Activated CD8-positive, alpha-beta T cell treated with anti-CD3 and anti-CD28 coated beads for 36 hours (primary cell): ENCODE data around the gene OGFOD1. TPM values are rescaled to one million over a fixed set of nuclear protein-coding genes. Genes with fewer than 3 reads are reported as not detected.

Experiments
- ATAC-seq: fragments of 200-7000 bp; cut with Tn5 transposase; one replicate; pipeline ENCODE4 v1.10.0; 2021; ENCODE audit warnings: mild to moderate bottlenecking, moderate library complexity
- CTCF ChIA-PET: fragments of 350-600 bp; sonication (Branson Sonifier 250); formaldehyde crosslinking; loops from one replicate; lab custom pipeline; 2021; ENCODE audit warnings: antibody characterized with exemption; lab: Charles Lee
- POLR2A ChIA-PET: fragments of 350-600 bp; sonication (Branson Sonifier 250); formaldehyde crosslinking; loops from one replicate; lab custom pipeline; 2021; ENCODE audit warnings: antibody characterized with exemption; lab: Charles Lee
- DNase-seq: peaks from one replicate; pipeline ENCODE4 v3.0.0-alpha.2; 2020
- H3K27ac Mint-ChIP-seq: one replicate; pipeline ENCODE4 v1.8.0; 2021; ENCODE audit warnings: mild to moderate bottlenecking, mixed read lengths
- H3K27me3 Mint-ChIP-seq: one replicate; pipeline ENCODE4 v1.8.0; 2021; ENCODE audit warnings: mixed read lengths
- H3K36me3 Mint-ChIP-seq: one replicate; pipeline ENCODE4 v1.8.0; 2021; ENCODE audit warnings: low read depth, mixed read lengths
- H3K4me1 Mint-ChIP-seq: one replicate; pipeline ENCODE4 v1.8.0; 2021; ENCODE audit warnings: low read depth, mixed read lengths
- H3K4me3 Mint-ChIP-seq: one replicate; pipeline ENCODE4 v1.8.0; 2021; ENCODE audit warnings: mild to moderate bottlenecking, moderate library complexity, mixed read lengths
- H3K9me3 Mint-ChIP-seq: one replicate; pipeline ENCODE4 v1.8.0; 2021; ENCODE audit warnings: mixed read lengths
- intact Hi-C: fragments of 100-400 bp; cut with micrococcal nuclease; formaldehyde crosslinking; loops from one replicate; pipeline ENCODE4 v1.10.0; 2022
- total RNA-seq, 2 experiments: library from RNA; stranded (reverse); gene quantifications; one replicate each; pipeline ENCODE4 v1.2.3, GENCODE V29; 2021
- TF ChIP-seq, protein P1 (sequence below): fragments of 200-600 bp; IDR thresholded peaks from one replicate; pipeline ENCODE4 v1.8.0; 2022; ENCODE audit warnings: antibody characterized with exemption, mild to moderate bottlenecking

Gene OGFOD1
- total RNA-seq, 2 experiments from 2014 or later, result 51.0 to 59.2 TPM

DNA sequence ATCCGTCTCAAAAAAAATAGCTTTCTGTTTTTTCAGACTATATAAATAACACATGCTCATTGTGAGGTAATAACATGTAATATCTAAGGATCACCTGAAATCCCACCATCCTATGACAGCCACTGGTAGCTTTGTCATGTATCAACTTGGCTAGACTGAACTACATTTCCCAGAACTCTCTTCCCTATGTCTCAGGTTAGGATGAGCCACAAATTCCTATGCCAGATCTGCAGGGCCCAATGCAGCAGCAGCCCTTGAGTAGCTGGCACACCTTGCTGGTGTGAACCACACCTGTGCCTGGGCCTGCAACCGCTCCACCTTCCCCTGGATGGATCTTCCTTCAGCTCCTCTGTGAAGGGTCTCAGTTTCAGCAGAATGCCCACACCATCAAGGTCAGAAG is 28.1 kb downstream of the OGFOD1 start:
- Mint-ChIP-seq H3K27me3 (no peaks in the 10 kb centered on the region), H3K9me3 (no peaks in the 10 kb centered on the region), H3K27ac (peak overlapping the region; percentile 73), H3K4me3 (no peak overlapping the region), H3K36me3 (peaks cover 42% of the 10 kb centered on the region), H3K4me1 (peaks cover 28% of the 10 kb centered on the region)
- ATAC-seq (no peak), DNase-seq (no peak)
- CTCF ChIA-PET, result interaction anchor here (1.0 kb wide), 2 partner anchors 8 to 22 kb away, joined by 3 to 5 read pairs; no protein-coding TSS in a partner anchor
- intact Hi-C loops, result no loop called here
- TF ChIP-seq, protein P1, sequence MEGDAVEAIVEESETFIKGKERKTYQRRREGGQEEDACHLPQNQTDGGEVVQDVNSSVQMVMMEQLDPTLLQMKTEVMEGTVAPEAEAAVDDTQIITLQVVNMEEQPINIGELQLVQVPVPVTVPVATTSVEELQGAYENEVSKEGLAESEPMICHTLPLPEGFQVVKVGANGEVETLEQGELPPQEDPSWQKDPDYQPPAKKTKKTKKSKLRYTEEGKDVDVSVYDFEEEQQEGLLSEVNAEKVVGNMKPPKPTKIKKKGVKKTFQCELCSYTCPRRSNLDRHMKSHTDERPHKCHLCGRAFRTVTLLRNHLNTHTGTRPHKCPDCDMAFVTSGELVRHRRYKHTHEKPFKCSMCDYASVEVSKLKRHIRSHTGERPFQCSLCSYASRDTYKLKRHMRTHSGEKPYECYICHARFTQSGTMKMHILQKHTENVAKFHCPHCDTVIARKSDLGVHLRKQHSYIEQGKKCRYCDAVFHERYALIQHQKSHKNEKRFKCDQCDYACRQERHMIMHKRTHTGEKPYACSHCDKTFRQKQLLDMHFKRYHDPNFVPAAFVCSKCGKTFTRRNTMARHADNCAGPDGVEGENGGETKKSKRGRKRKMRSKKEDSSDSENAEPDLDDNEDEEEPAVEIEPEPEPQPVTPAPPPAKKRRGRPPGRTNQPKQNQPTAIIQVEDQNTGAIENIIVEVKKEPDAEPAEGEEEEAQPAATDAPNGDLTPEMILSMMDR, result no peak
- POLR2A ChIA-PET, result interaction anchor here (0.7 to 1.5 kb wide), 4 partner anchors 14 to 90 kb away, joined by 3 to 5 read pairs (median 4); partner anchors contain the start of gene BBS2

DNA sequence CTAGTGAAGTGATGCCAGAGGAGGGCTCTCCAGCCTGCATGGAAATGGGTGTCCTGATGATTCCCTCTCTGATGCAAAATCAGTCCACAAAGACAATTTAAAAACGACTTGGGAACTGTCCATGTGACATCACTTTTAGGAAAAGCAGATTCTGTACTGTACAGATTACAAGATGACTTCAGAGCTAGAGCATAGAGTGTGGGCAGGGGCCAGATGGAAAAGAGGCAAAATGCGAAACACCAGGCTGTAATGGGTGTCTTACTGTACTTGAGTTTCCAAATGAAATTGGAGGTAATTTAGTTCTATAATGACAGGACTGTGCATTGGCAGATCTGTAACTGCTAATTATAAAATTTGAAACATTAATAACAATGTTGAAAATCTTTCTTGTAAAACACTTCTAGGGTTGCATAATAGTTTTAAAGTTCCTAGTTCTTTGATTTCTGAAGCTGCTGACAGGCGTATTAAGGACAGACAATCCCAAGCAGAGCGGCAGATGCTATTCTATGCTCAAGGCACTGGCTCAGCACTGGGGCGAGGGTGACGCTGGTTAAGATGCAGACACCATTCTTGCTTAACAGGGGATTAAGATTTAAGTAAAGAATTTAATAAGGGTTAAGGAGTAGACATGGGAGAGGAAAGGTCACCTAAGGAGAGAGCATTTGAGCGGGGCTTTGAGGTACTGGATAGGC is 29.6 kb downstream of the OGFOD1 start:
- TF ChIP-seq, protein P1, result no peak
- no peaks in the 10 kb centered on the region for H3K9me3 Mint-ChIP-seq
- H3K4me1 Mint-ChIP-seq, result peaks cover 27% of the 10 kb centered on the region
- DNase-seq, result no peak
- intact Hi-C loops, result no loop called here
- ATAC-seq, result no peak
- no peaks in the 10 kb centered on the region for H3K27me3 Mint-ChIP-seq
- CTCF ChIA-PET, result interaction anchor here (1.6 kb wide), 1 partner anchor 33 kb away, joined by 5 read pairs; no protein-coding TSS in a partner anchor
- peaks cover 31% of the 10 kb centered on the region for H3K36me3 Mint-ChIP-seq
- H3K27ac Mint-ChIP-seq, result peak overlapping the region; percentile 35
- no peak overlapping the region for H3K4me3 Mint-ChIP-seq
- POLR2A ChIA-PET, result interaction anchor here (1.7 kb wide), 1 partner anchor 29 kb away, joined by 3 read pairs; no protein-coding TSS in a partner anchor

DNA sequence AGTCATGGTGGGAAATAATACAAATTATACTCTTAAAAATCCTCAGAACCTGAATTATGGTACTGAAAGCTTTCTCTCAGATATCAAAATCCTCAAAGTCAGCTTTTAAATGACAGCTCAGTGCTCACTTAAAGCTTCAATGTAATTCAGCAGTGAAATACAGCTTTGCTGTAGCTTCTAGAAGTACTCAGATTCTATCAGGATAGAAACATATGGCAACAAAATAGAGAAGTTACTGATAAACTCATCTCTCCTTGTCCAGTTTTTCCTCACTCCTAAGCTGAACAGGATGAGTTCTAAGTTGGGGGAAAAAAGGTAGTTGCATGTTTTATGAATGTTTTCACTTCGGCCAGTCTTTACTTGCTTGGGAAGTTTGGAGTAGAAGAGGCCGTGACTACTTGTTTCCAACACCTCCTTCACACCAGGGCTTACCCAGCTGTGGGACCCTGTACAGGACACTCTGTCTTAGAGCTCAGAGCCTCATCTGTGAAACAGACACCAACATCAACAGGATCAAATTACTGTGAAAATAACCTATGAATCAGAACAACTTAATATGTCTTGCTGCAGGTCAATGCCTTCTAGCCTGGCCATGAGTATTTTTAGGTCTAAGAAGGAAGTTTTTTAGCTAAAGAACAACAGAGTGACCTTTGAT is 30.2 kb downstream of the OGFOD1 start:
- Mint-ChIP-seq H3K4me3 (no peak overlapping the region), H3K27me3 (no peaks in the 10 kb centered on the region), H3K9me3 (no peaks in the 10 kb centered on the region), H3K36me3 (peaks cover 24% of the 10 kb centered on the region), H3K4me1 (peaks cover 23% of the 10 kb centered on the region), H3K27ac (peak overlapping the region; percentile 54)
- intact Hi-C loops, result no loop called here
- ATAC-seq (no peak), DNase-seq (no peak)
- POLR2A ChIA-PET, result interaction anchor here (0.6 to 1.7 kb wide), 2 partner anchors 14 to 29 kb away, joined by 3 read pairs; no protein-coding TSS in a partner anchor
- TF ChIP-seq, protein P1, result no peak
- CTCF ChIA-PET, result interaction anchor here (1.6 kb wide), 1 partner anchor 33 kb away, joined by 5 read pairs; no protein-coding TSS in a partner anchor

DNA sequence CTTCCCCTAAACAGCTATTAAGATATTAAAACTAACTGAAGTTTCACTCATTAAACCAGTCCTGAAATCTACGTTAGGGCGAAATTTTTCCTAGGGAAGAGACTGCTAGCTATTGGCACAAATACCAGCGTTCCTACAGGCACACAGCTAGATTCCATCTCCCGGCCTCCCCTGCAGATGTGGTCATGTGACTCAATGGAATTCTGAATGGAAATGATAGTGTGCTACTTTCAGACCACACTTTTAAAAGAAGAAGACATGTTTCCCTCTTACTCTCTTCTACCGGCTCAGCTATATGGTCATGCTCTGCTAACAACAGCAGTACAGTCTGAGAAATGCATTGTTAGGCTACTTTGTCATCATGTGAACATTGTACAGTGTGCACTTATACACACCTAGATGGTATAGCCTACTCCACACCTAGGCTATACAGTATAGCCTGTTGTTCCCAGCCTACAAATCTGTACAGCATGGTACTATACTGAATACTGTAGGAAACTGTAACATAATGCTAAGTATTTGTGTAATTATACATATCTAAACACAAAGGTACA is 31.4 kb downstream of the OGFOD1 start:
- H3K36me3 Mint-ChIP-seq, result peaks cover 13% of the 10 kb centered on the region
- POLR2A ChIA-PET, result interaction anchor here (1.7 kb wide), 1 partner anchor 30 kb away, joined by 3 read pairs; no protein-coding TSS in a partner anchor
- TF ChIP-seq, protein P1, result no peak
- no peak overlapping the region for H3K27ac Mint-ChIP-seq
- ATAC-seq (no peak), DNase-seq (no peak)
- no peaks in the 10 kb centered on the region for H3K27me3 Mint-ChIP-seq
- CTCF ChIA-PET, result interaction anchor here (0.7 kb wide), 1 partner anchor 34 kb away, joined by 3 read pairs; no protein-coding TSS in a partner anchor
- peaks cover 13% of the 10 kb centered on the region for H3K4me1 Mint-ChIP-seq
- intact Hi-C loops, result no loop called here
- H3K4me3 Mint-ChIP-seq, result no peak overlapping the region
- H3K9me3 Mint-ChIP-seq, result no peaks in the 10 kb centered on the region
